IMR-90 (cell line): ENCODE results near the gene ME1. TPM values are rescaled to one million over a fixed set of nuclear protein-coding genes. Genes with fewer than 3 reads are reported as not detected.

Experiments used
- ATAC-seq: fragments of 200-7000 bp; cut with Tn5 transposase; 2 replicates; pipeline ENCODE4 v1.9.1; 2020; ENCODE audit warnings: low read depth, mild to moderate bottlenecking, moderate library complexity
- BruUV-seq: library from RNA; stranded (reverse); fragments of 400-500 nt; replicated peaks from 2 replicates; lab custom pipeline; 2021; lab: Mats Ljungman, UMichigan
- CTCF ChIA-PET: fragments of 300-600 bp; formaldehyde crosslinking; extraction: SDS; loops from one replicate; lab custom pipeline; 2021; ENCODE audit warnings: antibody characterized with exemption; lab: Yijun Ruan, JAX
- POLR2A ChIA-PET: fragments of 300-600 bp; sonication (Branson Sonifier 250); formaldehyde crosslinking; loops from one replicate; lab custom pipeline; 2022; ENCODE audit warnings: antibody characterized with exemption; ENCODE audit not compliant: unreplicated experiment; lab: Charles Lee
- DNase-seq: peaks from one replicate; pipeline ENCODE4 v3.0.0; 2013
- H2AFZ ChIP-seq: replicated peaks from 2 replicates; pipeline ENCODE3; 2013; ENCODE audit warnings: low read length, mild to moderate bottlenecking; ENCODE audit not compliant: poor library complexity
- H2AK5ac ChIP-seq: 2 replicates; pipeline ENCODE4 v1.6.1; 2013; ENCODE audit warnings: low read depth, low read length, inconsistent platforms
- H2AK9ac ChIP-seq: replicated peaks from 2 replicates; pipeline ENCODE3; 2013; ENCODE audit warnings: mild to moderate bottlenecking, low read depth, low read length, moderate library complexity; ENCODE audit not compliant: poor library complexity
- H2BK120ac ChIP-seq: 2 replicates; pipeline ENCODE4 v1.6.1; 2013; ENCODE audit warnings: low read depth, low read length, inconsistent platforms
- H2BK15ac ChIP-seq: 3 replicates; pipeline ENCODE4 v1.6.1; 2013; ENCODE audit warnings: low read depth, low read length, inconsistent platforms
- H2BK20ac ChIP-seq: 2 replicates; pipeline ENCODE4 v1.6.1; 2013; ENCODE audit warnings: low read depth, mild to moderate bottlenecking, inconsistent platforms, low read length, moderate library complexity
- H2BK5ac ChIP-seq: 2 replicates; pipeline ENCODE4 v1.6.1; 2013; ENCODE audit warnings: mild to moderate bottlenecking, low read depth, low read length, inconsistent platforms; ENCODE audit not compliant: poor library complexity, severe bottlenecking
- H3K14ac ChIP-seq: replicated peaks from 2 replicates; pipeline ENCODE4 v1.6.1; 2013; ENCODE audit warnings: low read depth, low read length, inconsistent platforms
- H3K18ac ChIP-seq: 2 replicates; pipeline ENCODE4 v1.6.1; 2013; ENCODE audit warnings: low read depth, low read length, control low read depth
- H3K23ac ChIP-seq: 2 replicates; pipeline ENCODE4 v1.6.1; 2013; ENCODE audit warnings: low read depth, low read length, inconsistent platforms
- H3K27ac ChIP-seq: 2 replicates; pipeline ENCODE4 v1.5.1; 2013; ENCODE audit warnings: mild to moderate bottlenecking, control low read depth, low read length; ENCODE audit not compliant: insufficient read depth
- H3K27me3 ChIP-seq: 2 replicates; pipeline ENCODE4 v1.6.1; 2013; ENCODE audit warnings: low read length; ENCODE audit not compliant: control insufficient read depth, insufficient read depth
- H3K36me3 ChIP-seq: 2 replicates; pipeline ENCODE4 v1.6.1; 2013; ENCODE audit warnings: low read length, mixed read lengths; ENCODE audit not compliant: control insufficient read depth, insufficient read depth
- H3K4ac ChIP-seq: 2 replicates; pipeline ENCODE4 v1.6.1; 2013; ENCODE audit warnings: low read depth, low read length, inconsistent platforms
- H3K4me1 ChIP-seq: 2 replicates; pipeline ENCODE4 v1.6.1; 2013; ENCODE audit warnings: low read length, mixed read lengths; ENCODE audit not compliant: control insufficient read depth, insufficient read depth
- H3K4me2 ChIP-seq: 2 replicates; pipeline ENCODE4 v1.6.1; 2013; ENCODE audit warnings: low read depth, mild to moderate bottlenecking, control low read depth, low read length, moderate library complexity
- H3K4me3 ChIP-seq: 2 replicates; pipeline ENCODE4 v1.5.1; 2013; ENCODE audit warnings: low read depth, mild to moderate bottlenecking, control low read depth, low read length, moderate library complexity; ENCODE audit not compliant: insufficient read depth
- H3K56ac ChIP-seq: 2 replicates; pipeline ENCODE4 v1.6.1; 2013; ENCODE audit warnings: low read length, inconsistent platforms; ENCODE audit not compliant: insufficient read depth; ENCODE audit errors: extremely low read depth
- H3K79me1 ChIP-seq, 2 experiments: 2 replicates each; pipeline ENCODE4 v1.6.1; 2013; ENCODE audit warnings: low read length in 2 of 2, inconsistent platforms in 1 of 2, low read depth in 1 of 2
- H3K9ac ChIP-seq: 2 replicates; pipeline ENCODE4 v1.6.1; 2013; ENCODE audit warnings: low read depth, low read length, control low read depth
- H3K9me1 ChIP-seq: 2 replicates; pipeline ENCODE4 v1.6.1; 2013; ENCODE audit warnings: low read length, inconsistent platforms; ENCODE audit not compliant: insufficient read depth
- H3K9me3 ChIP-seq: 2 replicates; pipeline ENCODE4 v1.6.1; 2013; ENCODE audit warnings: low read length; ENCODE audit not compliant: control insufficient read depth, insufficient read depth
- H4K20me1 ChIP-seq: 2 replicates; pipeline ENCODE4 v1.6.1; 2013; ENCODE audit warnings: low read length, inconsistent platforms; ENCODE audit not compliant: insufficient read depth
- H4K5ac ChIP-seq: 2 replicates; pipeline ENCODE4 v1.6.1; 2013; ENCODE audit warnings: mild to moderate bottlenecking, low read depth, low read length, control low read depth
- H4K8ac ChIP-seq, 2 experiments: 2 replicates each; pipeline ENCODE4 v1.6.1; 2013; ENCODE audit warnings: low read depth in 2 of 2, low read length in 2 of 2, control low read depth in 1 of 2, inconsistent platforms in 1 of 2
- H4K91ac ChIP-seq: 2 replicates; pipeline ENCODE4 v1.6.1; 2013; ENCODE audit warnings: low read depth, low read length, inconsistent platforms; ENCODE audit not compliant: insufficient read depth
- BHLHE40 ChIP-seq: fragments of 150-350 bp; IDR thresholded peaks from 2 replicates; pipeline ENCODE4 v1.6.1; 2016; ENCODE audit warnings: mild to moderate bottlenecking, low read depth, low read length
- CEBPB ChIP-seq: IDR thresholded peaks from 2 replicates; pipeline ENCODE4 v1.6.1; 2012; ENCODE audit warnings: low read depth, low read length, improper control_type of control experiment
- CHD1 ChIP-seq: IDR thresholded peaks from 2 replicates; pipeline ENCODE4 v1.6.1; 2012; ENCODE audit warnings: low read depth, low read length, improper control_type of control experiment
- CTCF ChIP-seq: conservative IDR thresholded peaks from 2 replicates; pipeline ENCODE4 v1.5.1; 2012; ENCODE audit warnings: mild to moderate bottlenecking, low read depth, low read length, improper control_type of control experiment
- ELK1 ChIP-seq: fragments of 150-350 bp; IDR thresholded peaks from 2 replicates; pipeline ENCODE4 v1.6.1; 2016; ENCODE audit warnings: low read depth, mild to moderate bottlenecking, low read length, moderate library complexity, borderline replicate concordance
- FOS ChIP-seq: fragments of 150-350 bp; IDR thresholded peaks from 2 replicates; pipeline ENCODE4 v1.6.1; 2016; ENCODE audit warnings: low read depth, low read length
- MAZ ChIP-seq: IDR thresholded peaks from 2 replicates; pipeline ENCODE4 v1.6.1; 2012; ENCODE audit warnings: low read depth, mild to moderate bottlenecking, low read length, improper control_type of control experiment, moderate library complexity, borderline replicate concordance
- MXI1 ChIP-seq: IDR thresholded peaks from 2 replicates; pipeline ENCODE4 v1.6.1; 2012; ENCODE audit warnings: low read depth, mild to moderate bottlenecking, low read length, moderate library complexity, borderline replicate concordance
- NFE2L2 ChIP-seq: fragments of 150-350 bp; IDR thresholded peaks from 2 replicates; pipeline ENCODE4 v1.6.1; 2016; ENCODE audit warnings: low read depth, mild to moderate bottlenecking, low read length
- POLR2A ChIP-seq: IDR thresholded peaks from 2 replicates; pipeline ENCODE4 v1.6.1; 2012; ENCODE audit warnings: mild to moderate bottlenecking, low read depth, low read length
- RAD21 ChIP-seq: IDR thresholded peaks from 2 replicates; pipeline ENCODE4 v1.6.1; 2012; ENCODE audit warnings: low read length, improper control_type of control experiment
- RCOR1 ChIP-seq: IDR thresholded peaks from 2 replicates; pipeline ENCODE4 v1.6.1; 2012; ENCODE audit warnings: mild to moderate bottlenecking, low read length, improper control_type of control experiment; ENCODE audit not compliant: insufficient replicate concordance
- SMC3 ChIP-seq: fragments of 150-350 bp; IDR thresholded peaks from 2 replicates; pipeline ENCODE4 v1.6.1; 2016; ENCODE audit warnings: low read depth, mild to moderate bottlenecking, antibody characterized with exemption, low read length, moderate library complexity
- USF2 ChIP-seq: fragments of 150-350 bp; IDR thresholded peaks from 2 replicates; pipeline ENCODE4 v1.6.1; 2017; ENCODE audit warnings: mild to moderate bottlenecking, antibody characterized with exemption, low read length, low read depth
- dilution Hi-C: fragments of 300-500 bp; cut with HindIII; formaldehyde crosslinking; loops from one replicate; pipeline ENCODE4 v1.14.3; 2018; ENCODE audit warnings: low sequenced_read_pairs; ENCODE audit not compliant: unreplicated experiment
- in situ Hi-C: fragments of 300-500 bp; cut with MboI; formaldehyde crosslinking; loops from 3 replicates; pipeline ENCODE4 v1.14.3; 2019; ENCODE audit warnings: low sequenced_read_pairs, inconsistent platforms, mixed read lengths
- intact Hi-C: fragments of 100-400 bp; cut with micrococcal nuclease; formaldehyde crosslinking; loops from 2 replicates; pipeline ENCODE4 v1.10.0; 2022
- polyA plus RNA-seq, 3 experiments: library from polyadenylated mRNA; depleted of rRNA; stranded (reverse); fragments of >200 nt; gene quantifications; 2 replicates each; pipeline ENCODE4 v1.2.3, GENCODE V29; 2012; ENCODE audit warnings: low replicate concordance in 1 of 3
- total RNA-seq: library from RNA; depleted of rRNA; stranded (reverse); fragments of >200 nt; gene quantifications from 2 replicates; pipeline ENCODE4 v1.2.3, GENCODE V29; 2012

ME1 gene
- total and polyA plus RNA-seq, 2 of the 4 experiments (the other 2 are of a cell fraction): 21.5 to 24.4 TPM

- Histone ChIP-seq H3K4ac (no peak overlapping the region), H2BK15ac (no peak overlapping the region), H2AFZ (no peak overlapping the region), H3K4me3 (no peak overlapping the region), H3K56ac (no peak overlapping the region), H3K36me3 (peaks cover 3% of the 10 kb centered on the region; the same call in 1 of the 2 replicates), H3K4me1 (peaks cover 3% of the 10 kb centered on the region; the same call in 1 of the 2 replicates), H3K4me2 (no peak overlapping the region), H3K27me3 (no peaks in the 10 kb centered on the region), H3K18ac (no peak overlapping the region), H2BK120ac (no peak overlapping the region), H2AK9ac (no peak overlapping the region), H3K9me1 (no peaks in the 10 kb centered on the region), H3K23ac (no peak overlapping the region), H4K5ac (no peak overlapping the region), H4K8ac (no peak overlapping the region), H2BK5ac (no peak overlapping the region), H3K9me3 (no peaks in the 10 kb centered on the region), H3K14ac (no peak overlapping the region), H3K27ac (no peak overlapping the region), H4K91ac (no peak overlapping the region), H2AK5ac (no peak overlapping the region), H3K79me1 (peaks cover 0 to 7% of the 10 kb centered on the region in 2 experiments; a peak in 2 of 4 replicates), H2BK20ac (no peak overlapping the region), H4K20me1 (no peaks in the 10 kb centered on the region), H3K9ac (no peak overlapping the region)
- in situ Hi-C loops (no loop called here), intact Hi-C loops (no loop called here), dilution Hi-C loops (no loop called here)
- TF ChIP-seq ELK1 (no peak), BHLHE40 (no peak), POLR2A (no peak), CHD1 (no peak), FOS (no peak), MXI1 (no peak), RAD21 (no peak), CTCF (no peak), MAZ (no peak), SMC3 (no peak), USF2 (no peak), NFE2L2 (no peak), RCOR1 (no peak), CEBPB (no peak)
- ATAC-seq: no peak
- DNase-seq: no peak
- CTCF ChIA-PET: no interaction called here
- POLR2A ChIA-PET: no interaction called here
- no TSS peak for BruUV-seq
Observed at GRCh38 chr6:83250235-83250634, 180.6 kb downstream of the ME1 start.
